K562 (cell line): ENCODE results near the gene SUCNR1. TPM values are rescaled to one million over a fixed set of nuclear protein-coding genes. Genes with fewer than 3 reads are reported as not detected.
A peak's percentile ranks its signal among the peaks of the same experiment; 100 is the strongest.

Experiments used
- C11orf30 ChIP-seq: fragments of 450-650 bp; IDR thresholded peaks from 2 replicates; pipeline ENCODE4 v1.6.1; 2016; ENCODE audit warnings: low read depth, mild to moderate bottlenecking
- E2F4 ChIP-seq: sonication (generic); formaldehyde crosslinking; IDR thresholded peaks from 2 replicates; pipeline ENCODE4 v1.8.0; 2022; ENCODE audit warnings: mild to moderate bottlenecking, low read depth, missing genetic modification reagents
- FOXJ3 ChIP-seq: sonication (generic); formaldehyde crosslinking; IDR thresholded peaks from 2 replicates; pipeline ENCODE4 v1.4.0; 2020; ENCODE audit warnings: mild to moderate bottlenecking, missing genetic modification reagents
- HBP1 ChIP-seq: fragments of 450-650 bp; formaldehyde crosslinking; IDR thresholded peaks from 2 replicates; pipeline ENCODE4 v1.4.0; 2022; ENCODE audit warnings: missing genetic modification characterization
- NRF1 ChIP-seq, 2 experiments: fragments of 450-650 bp; IDR thresholded peaks in 1 of 2; conservative IDR thresholded peaks in 1 of 2; 2 replicates each; pipeline ENCODE4 v1.6.1; 2014; ENCODE audit warnings: mild to moderate bottlenecking in 2 of 2
- PHF8 ChIP-seq: fragments of 200-600 bp; sonication (generic); IDR thresholded peaks from 2 replicates; pipeline ENCODE4 v1.6.1; 2012; ENCODE audit warnings: mixed run types, mild to moderate bottlenecking, inconsistent platforms, low read length, moderate library complexity, borderline replicate concordance
- RHOXF2B ChIP-seq: fragments of 250-450 bp; sonication (Bioruptor Pico); conservative IDR thresholded peaks from 2 replicates; pipeline ENCODE4 v1.5.1; 2021
- SFPQ ChIP-seq: fragments of 200-400 bp; formaldehyde crosslinking; IDR thresholded peaks from 2 replicates; pipeline ENCODE4 v1.6.1; 2017; ENCODE audit warnings: mild to moderate bottlenecking, low read depth, low read length, moderate library complexity
- THRB ChIP-seq: fragments of 450-650 bp; formaldehyde crosslinking; conservative IDR thresholded peaks from 2 replicates; pipeline ENCODE4 v1.4.0; 2022; ENCODE audit warnings: mild to moderate bottlenecking, missing genetic modification characterization
- ZNF197 ChIP-seq: fragments of 200-800 bp; sonication (Bioruptor generic); IDR thresholded peaks from 2 replicates; pipeline ENCODE4 v1.6.1; 2016; ENCODE audit warnings: low read depth, missing genetic modification characterization, missing compliant biosample characterization
- ZNF395 ChIP-seq: fragments of 200-800 bp; sonication (Bioruptor generic); IDR thresholded peaks from 2 replicates; pipeline ENCODE4 v1.6.1; 2017; ENCODE audit warnings: missing genetic modification characterization, missing compliant biosample characterization
- ZNF398 ChIP-seq: fragments of 250-450 bp; sonication (Bioruptor Pico); IDR thresholded peaks from 2 replicates; pipeline ENCODE4 v1.8.0; 2021; ENCODE audit warnings: moderate library complexity, mild to moderate bottlenecking, inconsistent platforms
- ZNF445 ChIP-seq: fragments of 250-450 bp; sonication (Bioruptor Pico); IDR thresholded peaks from 2 replicates; pipeline ENCODE4 v1.4.0; 2020; ENCODE audit warnings: low read depth, mild to moderate bottlenecking, moderate library complexity
- polyA plus RNA-seq, 8 experiments: library from polyadenylated mRNA; depleted of rRNA in 4 of 8; stranded (reverse) in 5 of 8; unstranded in 3 of 8; fragments of >200 nt; fragmentation: Nextera tagmentation in 2 of 8; fragmentation: Illumina TruSeq in 1 of 8; extraction: Ambion mirVana in 2 of 8; extraction: Trizol in 1 of 8; gene quantifications; 2 replicates each; pipeline versions ENCODE4 v1.2.1 to v1.2.3, GENCODE V29; 2011 to 2014; ENCODE audit warnings: inconsistent platforms in 1 of 8, missing spikeins in 1 of 8
- total RNA-seq, 7 experiments: library from RNA; depleted of rRNA in 6 of 7; stranded (reverse); fragments of >200 nt in 6 of 7; fragmentation: Illumina TruSeq in 2 of 7; extraction: Trizol in 2 of 7; gene quantifications; 2 replicates each; pipeline versions ENCODE4 v1.2.1 to v1.2.3, GENCODE V29; 2011 to 2021; ENCODE audit warnings: low replicate concordance in 1 of 7

The SUCNR1 gene
- total and polyA plus RNA-seq, 9 of the 15 experiments (the other 6 are each of a cell fraction or from before 2014, with no cell fraction given), result 0.04 to 0.54 (median 0.13) TPM

GRCh38 chr3:151871639-151872468, 1.6 kb upstream of the SUCNR1 start (continued):
- TF ChIP-seq E2F4 (CRISPR knock-in tag) (no peak), PHF8 (0 out of 2 replicates have a peak, but pooled peaks have one; percentile 15), C11orf30 (no peak), RHOXF2B (CRISPR knock-in tag) (no peak), HBP1 (no peak), ZNF398 (CRISPR knock-in tag) (no peak), FOXJ3 (CRISPR knock-in tag) (no peak), SFPQ (no peak), ZNF395 (CRISPR knock-in tag) (no peak), ZNF197 (no peak; the same call in 1 of the 2 replicates), THRB (CRISPR knock-in tag) (no peak), NRF1 (conservative IDR thresholded peaks at IDR 0.05 in 1 of 2, IDR thresholded peaks at IDR 0.05 in 1 of 2) (no peak), ZNF445 (CRISPR knock-in tag) (no peak)
